GM21576 (cell line): ENCODE results near the gene OSM.

Source experiments
- ATAC-seq: cut with Tn5 transposase; IDR thresholded peaks from one replicate; pipeline ENCODE4 v1.9.1; 2021; ENCODE audit warnings: mild to moderate bottlenecking, moderate library complexity; ENCODE audit not compliant: unreplicated experiment

The OSM gene

DNA sequence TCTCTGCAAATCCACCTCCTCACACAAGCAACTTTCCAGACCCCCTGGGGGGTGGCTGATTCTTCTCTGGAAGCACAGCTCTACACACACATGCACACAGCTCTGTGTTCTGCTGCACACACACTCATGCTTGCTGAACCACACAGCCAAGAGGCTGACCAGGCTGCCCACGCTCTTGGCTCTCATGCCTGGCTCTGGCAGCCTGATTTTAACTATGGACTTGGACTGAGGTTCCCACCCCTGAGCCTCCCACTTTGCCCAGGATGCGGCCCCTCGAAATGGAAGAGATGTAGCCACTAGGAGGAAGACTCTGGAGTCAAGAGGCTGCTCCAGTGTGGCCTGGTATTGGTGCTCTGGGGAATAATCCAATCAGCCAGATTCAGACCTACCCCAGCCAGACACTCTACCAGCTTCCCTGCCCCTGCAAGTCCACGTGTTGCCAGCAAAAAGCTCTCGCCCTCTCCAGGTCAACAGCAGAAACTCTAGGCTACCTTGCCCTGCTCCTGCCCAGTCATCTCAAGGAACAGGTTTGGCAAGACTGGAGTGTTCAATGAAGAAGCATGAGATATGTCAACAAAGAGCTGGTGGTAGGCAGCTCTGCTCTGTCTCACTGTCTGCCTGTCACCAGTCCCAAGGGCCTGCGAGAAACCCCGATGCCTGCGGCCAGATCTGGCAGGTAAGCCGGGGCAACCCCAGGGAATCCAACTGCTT lies 31.5 kb upstream of the OSM start:
- no peak for ATAC-seq

DNA sequence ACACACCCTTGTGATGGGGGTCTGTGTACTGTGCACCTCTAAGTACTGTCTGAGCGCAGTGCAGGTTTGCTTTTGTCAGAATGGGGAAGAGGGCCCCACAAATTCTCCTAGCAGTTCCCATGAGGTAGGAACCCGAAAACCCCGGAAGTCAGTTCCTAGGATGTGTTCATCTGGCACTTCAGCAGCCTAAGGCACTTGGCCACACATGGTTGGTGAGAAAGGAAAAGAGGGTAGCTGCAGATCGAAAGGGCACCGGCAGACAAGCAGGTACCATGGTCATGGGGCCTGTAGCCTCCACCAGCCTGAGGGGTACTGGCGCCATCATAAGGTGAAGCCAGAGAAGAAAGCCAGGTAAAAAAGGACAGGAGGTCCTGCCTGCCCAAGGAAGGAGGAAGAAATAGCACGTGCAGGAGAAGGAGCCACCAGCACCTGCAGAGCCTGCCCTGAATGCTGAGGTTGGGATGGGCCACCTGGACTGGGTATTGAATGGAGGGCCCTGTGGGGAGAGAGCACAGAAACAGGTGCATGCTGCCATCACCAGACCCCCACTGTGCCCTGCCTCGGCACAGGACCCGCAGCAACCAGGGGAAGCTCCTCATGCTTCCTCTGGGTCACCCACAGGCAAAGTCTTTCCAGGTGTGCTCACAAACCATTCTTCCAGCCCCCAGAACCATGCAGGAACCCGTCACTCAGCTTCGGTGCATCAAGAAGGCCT lies 30.8 kb upstream of the OSM start:
- no peak for ATAC-seq

- no peak for ATAC-seq
Measured at GRCh38 chr22:30296833-30297232, 30.2 kb upstream of the OSM start.

GRCh38 chr22:30296324-30296723 lies 29.7 kb upstream of the OSM start:
- no peak for ATAC-seq

GRCh38 chr22:30295576-30295975 lies 28.9 kb upstream of the OSM start:
- ATAC-seq: no peak

DNA sequence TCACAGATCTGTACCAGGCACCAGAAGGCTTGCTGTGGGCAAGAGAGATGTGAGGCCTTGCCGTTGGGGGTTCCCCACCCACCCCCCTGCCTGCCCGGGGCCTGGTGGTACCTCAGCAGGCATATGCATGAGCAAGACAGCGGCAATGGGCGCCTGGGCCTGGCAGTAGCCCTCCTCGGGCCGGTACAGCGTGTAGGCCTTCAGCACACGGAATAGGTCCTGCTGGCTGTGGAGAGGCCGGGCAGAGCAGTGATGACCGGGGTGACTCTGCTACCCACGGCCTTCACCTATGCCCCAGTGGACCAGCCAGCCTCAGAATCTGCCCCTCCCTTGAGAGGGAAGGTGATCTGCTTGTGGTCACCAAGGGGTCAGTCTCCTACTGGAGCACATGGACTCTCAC lies 28.2 kb upstream of the OSM start:
- no peak for ATAC-seq

- no peak for ATAC-seq
Measured at GRCh38 chr22:30294066-30294465, 27.4 kb upstream of the OSM start.

GRCh38 chr22:30293026-30293425 lies 26.4 kb upstream of the OSM start:
- no peak for ATAC-seq

GRCh38 chr22:30292069-30292970 lies 25.7 kb upstream of the OSM start:
- ATAC-seq: no peak

GRCh38 chr22:30291058-30291892 lies 24.6 kb upstream of the OSM start:
- no peak for ATAC-seq

- no peak for ATAC-seq
Measured at GRCh38 chr22:30290342-30291057, 23.8 kb upstream of the OSM start.

- ATAC-seq: peak; percentile 15
Measured at GRCh38 chr22:30289980-30290313, 23.3 kb upstream of the OSM start.

- peak; percentile 58 for ATAC-seq
Measured at GRCh38 chr22:30289141-30289979, 22.7 kb upstream of the OSM start, which contains the start of gene CASTOR1. CASTOR1 (minus strand) TSS chr22:30289505; CDS start chr22:30289497, 8 bp downstream.

- ATAC-seq: no peak
Measured at GRCh38 chr22:30288419-30289140, 21.9 kb upstream of the OSM start.

- ATAC-seq: no peak
Measured at GRCh38 chr22:30287648-30288418, 21.2 kb upstream of the OSM start.

GRCh38 chr22:30286813-30287647 lies 20.4 kb upstream of the OSM start:
- no peak for ATAC-seq

- ATAC-seq: no peak
Measured at GRCh38 chr22:30286331-30286730, 19.7 kb upstream of the OSM start.
